Stimulated activated CD4-positive, alpha-beta T cell treated with anti-CD3 and anti-CD28 coated beads, Interleukin-4, amount 100 ng/mL, for 1 hour (primary cell): ENCODE data around the gene RAPGEF5.

Source experiments
- DNase-seq: peaks from one replicate; pipeline ENCODE4 v3.0.0-alpha.2; 2020

Gene RAPGEF5

GRCh38 chr7:22144950-22145349, 212.0 kb downstream of the RAPGEF5 start:
- DNase-seq: no peak

- no peak for DNase-seq
These were observed 213.5 kb downstream of the RAPGEF5 start for GRCh38 chr7:22143491-22143890.

GRCh38 chr7:22142572-22142971, 214.4 kb downstream of the RAPGEF5 start:
- DNase-seq: no peak

- no peak for DNase-seq
These were observed 215.6 kb downstream of the RAPGEF5 start for GRCh38 chr7:22141355-22141754.

GRCh38 chr7:22140578-22140977, 216.4 kb downstream of the RAPGEF5 start:
- no peak for DNase-seq

- DNase-seq: no peak
These were observed 218.1 kb downstream of the RAPGEF5 start for GRCh38 chr7:22138886-22139285.

- no peak for DNase-seq
These were observed 218.8 kb downstream of the RAPGEF5 start for GRCh38 chr7:22138106-22138505.

GRCh38 chr7:22137466-22137865, 219.5 kb downstream of the RAPGEF5 start:
- no peak for DNase-seq

- DNase-seq: no peak
These were observed 219.9 kb downstream of the RAPGEF5 start for GRCh38 chr7:22137026-22137425.

GRCh38 chr7:22129819-22130580, 227.0 kb downstream of the RAPGEF5 start:
- DNase-seq: no peak

- no peak for DNase-seq
These were observed 227.8 kb downstream of the RAPGEF5 start for GRCh38 chr7:22129166-22129565.

- no peak for DNase-seq
These were observed 228.4 kb downstream of the RAPGEF5 start for GRCh38 chr7:22128528-22128920.

- DNase-seq: no peak
These were observed 229.0 kb downstream of the RAPGEF5 start for GRCh38 chr7:22127835-22128527.

GRCh38 chr7:22125436-22125835, 231.5 kb downstream of the RAPGEF5 start:
- DNase-seq: no peak

- no peak for DNase-seq
These were observed 232.0 kb downstream of the RAPGEF5 start for GRCh38 chr7:22124941-22125340.

- DNase-seq: no peak
These were observed 233.8 kb downstream of the RAPGEF5 start for GRCh38 chr7:22123139-22123538.

- DNase-seq: no peak
These were observed 235.1 kb downstream of the RAPGEF5 start for GRCh38 chr7:22121702-22122474.

GRCh38 chr7:22120391-22121053, 236.4 kb downstream of the RAPGEF5 start:
- no peak for DNase-seq

GRCh38 chr7:22117222-22117621, 239.7 kb downstream of the RAPGEF5 start:
- no peak for DNase-seq

GRCh38 chr7:22116451-22117030, 240.4 kb downstream of the RAPGEF5 start:
- no peak for DNase-seq

GRCh38 chr7:22115689-22116088, 241.3 kb downstream of the RAPGEF5 start:
- DNase-seq: no peak

GRCh38 chr7:22114440-22114981, 242.4 kb downstream of the RAPGEF5 start:
- DNase-seq: no peak
